Activated CD8-positive, alpha-beta T cell treated with anti-CD3 and anti-CD28 coated beads for 36 hours (primary cell): ENCODE measurements around the gene SLC9A9. TPM values are rescaled to one million over a fixed set of nuclear protein-coding genes. Genes with fewer than 3 reads are reported as not detected.
A peak's percentile ranks its signal among the peaks of the same experiment; 100 is the strongest.

Experiments
- ATAC-seq: fragments of 200-7000 bp; cut with Tn5 transposase; one replicate; pipeline ENCODE4 v1.10.0; 2021; ENCODE audit warnings: mild to moderate bottlenecking, moderate library complexity
- CTCF ChIA-PET: fragments of 350-600 bp; sonication (Branson Sonifier 250); formaldehyde crosslinking; loops from one replicate; lab custom pipeline; 2021; ENCODE audit warnings: antibody characterized with exemption; lab: Charles Lee
- POLR2A ChIA-PET: fragments of 350-600 bp; sonication (Branson Sonifier 250); formaldehyde crosslinking; loops from one replicate; lab custom pipeline; 2021; ENCODE audit warnings: antibody characterized with exemption; lab: Charles Lee
- DNase-seq: peaks from one replicate; pipeline ENCODE4 v3.0.0-alpha.2; 2020
- H3K27ac Mint-ChIP-seq: one replicate; pipeline ENCODE4 v1.8.0; 2021; ENCODE audit warnings: mild to moderate bottlenecking, mixed read lengths
- H3K27me3 Mint-ChIP-seq: one replicate; pipeline ENCODE4 v1.8.0; 2021; ENCODE audit warnings: mixed read lengths
- H3K36me3 Mint-ChIP-seq: one replicate; pipeline ENCODE4 v1.8.0; 2021; ENCODE audit warnings: low read depth, mixed read lengths
- H3K4me1 Mint-ChIP-seq: one replicate; pipeline ENCODE4 v1.8.0; 2021; ENCODE audit warnings: low read depth, mixed read lengths
- H3K4me3 Mint-ChIP-seq: one replicate; pipeline ENCODE4 v1.8.0; 2021; ENCODE audit warnings: mild to moderate bottlenecking, moderate library complexity, mixed read lengths
- H3K9me3 Mint-ChIP-seq: one replicate; pipeline ENCODE4 v1.8.0; 2021; ENCODE audit warnings: mixed read lengths
- intact Hi-C: fragments of 100-400 bp; cut with micrococcal nuclease; formaldehyde crosslinking; loops from one replicate; pipeline ENCODE4 v1.10.0; 2022
- total RNA-seq, 2 experiments: library from RNA; stranded (reverse); gene quantifications; one replicate each; pipeline ENCODE4 v1.2.3, GENCODE V29; 2021
- TF ChIP-seq, protein P1 (sequence below): fragments of 200-600 bp; IDR thresholded peaks from one replicate; pipeline ENCODE4 v1.8.0; 2022; ENCODE audit warnings: antibody characterized with exemption, mild to moderate bottlenecking

The SLC9A9 gene
- total RNA-seq, 2 experiments from 2014 or later = 1.9 to 2.2 TPM

DNA sequence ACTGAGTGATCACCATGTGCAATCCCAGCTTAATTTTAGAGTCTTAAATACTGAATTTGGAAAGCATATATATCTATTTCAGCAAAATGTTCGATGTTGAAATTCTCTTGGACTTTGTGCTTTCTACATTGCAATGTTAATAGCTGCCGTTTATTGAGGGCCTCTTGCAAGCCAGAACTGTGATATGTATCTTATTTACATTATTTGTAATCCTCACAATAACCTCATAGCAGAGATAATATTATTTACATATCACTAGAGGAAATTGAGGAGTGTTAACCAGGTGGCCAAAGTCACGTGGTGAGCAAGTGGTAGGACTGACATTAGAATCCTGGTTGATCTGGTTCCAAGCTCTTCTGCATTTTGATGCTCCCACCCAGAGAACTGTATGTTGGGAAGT is 254.1 kb downstream of the SLC9A9 start:
- TF ChIP-seq, protein P1, sequence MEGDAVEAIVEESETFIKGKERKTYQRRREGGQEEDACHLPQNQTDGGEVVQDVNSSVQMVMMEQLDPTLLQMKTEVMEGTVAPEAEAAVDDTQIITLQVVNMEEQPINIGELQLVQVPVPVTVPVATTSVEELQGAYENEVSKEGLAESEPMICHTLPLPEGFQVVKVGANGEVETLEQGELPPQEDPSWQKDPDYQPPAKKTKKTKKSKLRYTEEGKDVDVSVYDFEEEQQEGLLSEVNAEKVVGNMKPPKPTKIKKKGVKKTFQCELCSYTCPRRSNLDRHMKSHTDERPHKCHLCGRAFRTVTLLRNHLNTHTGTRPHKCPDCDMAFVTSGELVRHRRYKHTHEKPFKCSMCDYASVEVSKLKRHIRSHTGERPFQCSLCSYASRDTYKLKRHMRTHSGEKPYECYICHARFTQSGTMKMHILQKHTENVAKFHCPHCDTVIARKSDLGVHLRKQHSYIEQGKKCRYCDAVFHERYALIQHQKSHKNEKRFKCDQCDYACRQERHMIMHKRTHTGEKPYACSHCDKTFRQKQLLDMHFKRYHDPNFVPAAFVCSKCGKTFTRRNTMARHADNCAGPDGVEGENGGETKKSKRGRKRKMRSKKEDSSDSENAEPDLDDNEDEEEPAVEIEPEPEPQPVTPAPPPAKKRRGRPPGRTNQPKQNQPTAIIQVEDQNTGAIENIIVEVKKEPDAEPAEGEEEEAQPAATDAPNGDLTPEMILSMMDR = no peak
- CTCF ChIA-PET = interaction anchor here (1.0 kb wide), 1 partner anchor 80 kb away, joined by 4 read pairs; no protein-coding TSS in a partner anchor

DNA sequence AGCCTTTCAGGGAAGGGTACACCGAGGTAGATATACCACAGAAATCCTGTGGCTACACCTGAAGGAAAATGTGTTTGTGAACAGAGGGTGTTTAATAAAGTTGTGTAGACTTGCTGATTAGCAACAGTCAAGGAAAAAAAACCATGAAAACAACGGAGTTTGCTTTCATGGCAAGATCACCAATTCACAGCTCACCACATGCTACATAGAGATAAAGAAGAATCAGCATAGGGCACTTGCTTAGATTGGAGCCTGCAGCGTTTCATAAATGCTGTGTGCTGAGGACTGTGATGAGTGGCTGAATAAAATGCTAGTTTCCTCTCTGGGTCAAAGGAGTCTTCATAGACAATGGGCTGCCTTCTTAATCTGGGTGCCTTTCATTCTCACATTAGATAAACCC is 257.6 kb downstream of the SLC9A9 start:
- ChIA-PET CTCF (interaction anchor here (1.3 kb wide), 1 partner anchor 209 kb away, joined by 3 read pairs; no protein-coding TSS in a partner anchor), POLR2A (no interaction called here)
- no peaks in the 10 kb centered on the region for H3K36me3 Mint-ChIP-seq
- H3K4me3 Mint-ChIP-seq = no peak overlapping the region
- DNase-seq (no peak), ATAC-seq (no peak)
- no peaks in the 10 kb centered on the region for H3K27me3 Mint-ChIP-seq
- H3K9me3 Mint-ChIP-seq = no peaks in the 10 kb centered on the region
- H3K4me1 Mint-ChIP-seq = peaks cover 2% of the 10 kb centered on the region
- no peak overlapping the region for H3K27ac Mint-ChIP-seq
- intact Hi-C loops = no loop called here
- TF ChIP-seq, protein P1 = no peak

More for the DNA sequence above, 254.1 kb downstream of the SLC9A9 start:
- H3K27me3 Mint-ChIP-seq = no peaks in the 10 kb centered on the region
- POLR2A ChIA-PET = no interaction called here
- H3K36me3 Mint-ChIP-seq = no peaks in the 10 kb centered on the region
- DNase-seq = no peak
- intact Hi-C loops = no loop called here
- no peaks in the 10 kb centered on the region for H3K4me1 Mint-ChIP-seq
- H3K27ac Mint-ChIP-seq = no peak overlapping the region
- H3K9me3 Mint-ChIP-seq = no peaks in the 10 kb centered on the region
- H3K4me3 Mint-ChIP-seq = no peak overlapping the region
- ATAC-seq = no peak

DNA sequence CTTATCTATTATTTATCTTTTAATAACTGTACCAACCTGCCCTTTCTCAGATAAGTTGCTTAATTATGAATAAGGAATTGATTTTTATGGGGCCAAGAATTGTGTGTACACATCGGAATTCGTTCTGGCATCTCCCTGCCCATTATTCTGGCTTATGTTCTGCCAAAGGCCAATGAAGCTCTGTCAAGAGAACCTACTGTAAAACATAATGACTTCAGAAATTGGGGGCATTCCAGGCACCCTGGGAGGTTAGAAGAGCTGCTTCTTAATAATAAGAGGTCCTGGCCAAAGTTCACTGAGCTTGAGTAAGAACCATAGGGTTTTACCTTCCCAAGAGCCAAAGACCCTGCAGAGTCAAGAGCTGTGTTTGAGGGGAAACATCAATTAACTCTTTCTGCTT is 261.7 kb downstream of the SLC9A9 start:
- peaks cover 2% of the 10 kb centered on the region for H3K4me1 Mint-ChIP-seq

DNA sequence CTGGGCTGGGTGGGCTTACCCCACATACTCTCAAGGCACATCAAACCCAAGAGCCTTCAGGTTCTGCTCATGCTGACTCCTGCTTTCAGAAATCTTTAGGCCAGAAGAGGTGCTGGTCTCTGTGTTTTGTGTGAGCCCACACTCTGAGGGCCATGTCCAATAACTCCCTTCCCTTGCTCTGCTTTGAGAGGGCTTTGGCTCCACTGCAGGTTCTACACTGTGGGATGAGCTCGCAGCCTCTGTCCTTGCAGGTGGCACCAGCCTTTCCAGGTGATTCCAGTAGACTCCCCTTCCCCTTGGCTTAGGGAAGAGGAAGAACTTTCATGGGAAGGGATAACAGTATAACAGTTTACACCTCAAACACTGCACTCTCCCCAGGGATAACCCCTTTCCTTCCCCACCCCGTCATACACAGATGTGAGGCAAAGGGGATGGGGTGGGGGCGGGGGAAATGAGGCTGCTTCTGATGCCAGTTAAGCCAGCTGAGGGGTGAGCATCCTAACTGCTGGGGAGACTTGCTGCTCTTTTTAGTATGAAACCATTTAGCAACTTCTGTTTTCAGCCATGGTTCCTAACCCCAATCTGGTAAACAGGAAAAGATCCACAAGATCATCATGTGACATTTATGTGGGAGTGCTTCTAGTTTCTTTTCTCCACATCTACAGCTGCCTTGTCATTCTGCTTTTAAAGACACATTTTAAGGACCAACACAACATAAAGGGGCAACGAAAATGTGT is 262.4 kb downstream of the SLC9A9 start:
- Mint-ChIP-seq H3K27me3 (no peaks in the 10 kb centered on the region), H3K4me3 (no peak overlapping the region), H3K9me3 (no peaks in the 10 kb centered on the region), H3K27ac (no peak overlapping the region), H3K4me1 (peaks cover 2% of the 10 kb centered on the region), H3K36me3 (peaks cover 1% of the 10 kb centered on the region)
- peak; percentile 62 for ATAC-seq
- POLR2A ChIA-PET = no interaction called here
- CTCF ChIA-PET = interaction anchor here (1.1 to 2.0 kb wide), 3 partner anchors 9 to 465 kb away, joined by 3 to 6 read pairs (median 4); no protein-coding TSS in a partner anchor
- intact Hi-C loops = no loop called here
- peak; percentile 24 for DNase-seq
- TF ChIP-seq, protein P1 = no peak

More for the DNA sequence above, 261.7 kb downstream of the SLC9A9 start:
- Mint-ChIP-seq H3K9me3 (no peaks in the 10 kb centered on the region), H3K27ac (no peak overlapping the region), H3K27me3 (no peaks in the 10 kb centered on the region), H3K4me3 (no peak overlapping the region), H3K36me3 (peaks cover 1% of the 10 kb centered on the region)
- DNase-seq = no peak
- ChIA-PET POLR2A (no interaction called here), CTCF (interaction anchor here (1.6 to 2.0 kb wide), 2 partner anchors 10 to 465 kb away, joined by 3 to 6 read pairs; no protein-coding TSS in a partner anchor)
- TF ChIP-seq, protein P1 = no peak
- intact Hi-C loops = no loop called here
- no peak for ATAC-seq

DNA sequence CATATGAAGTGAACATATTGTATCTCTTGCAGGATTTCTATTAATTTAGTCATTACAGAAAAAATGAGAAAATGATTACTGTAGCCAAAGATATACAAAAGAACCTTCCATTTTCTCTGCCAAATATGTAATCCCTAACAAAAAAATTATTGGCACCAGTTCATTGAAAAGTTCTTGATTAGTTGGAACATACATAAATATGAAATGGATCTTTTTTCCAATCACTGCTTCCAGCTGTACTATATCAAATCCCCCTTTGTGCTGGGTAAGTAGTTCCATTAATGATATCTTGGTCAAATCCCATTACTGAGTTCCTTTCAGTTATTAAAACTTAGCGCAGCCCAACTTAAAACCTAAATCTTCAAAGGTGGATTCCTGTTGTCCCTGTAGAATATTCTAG is 263.8 kb downstream of the SLC9A9 start:
- H3K27ac Mint-ChIP-seq = no peak overlapping the region
- no peak for ATAC-seq
- TF ChIP-seq, protein P1 = no peak
- peaks cover 2% of the 10 kb centered on the region for H3K4me1 Mint-ChIP-seq
- H3K4me3 Mint-ChIP-seq = no peak overlapping the region
- CTCF ChIA-PET = interaction anchor here (1.5 kb wide), 1 partner anchor 90 kb away, joined by 3 read pairs; no protein-coding TSS in a partner anchor
- POLR2A ChIA-PET = no interaction called here
- no peak for DNase-seq
- H3K9me3 Mint-ChIP-seq = no peaks in the 10 kb centered on the region
- peaks cover 1% of the 10 kb centered on the region for H3K36me3 Mint-ChIP-seq
- intact Hi-C loops = no loop called here
- no peaks in the 10 kb centered on the region for H3K27me3 Mint-ChIP-seq
